GM12878 (cell line): ENCODE measurements around the gene ZNF200. TPM values are rescaled to one million over a fixed set of nuclear protein-coding genes. Genes with fewer than 3 reads are reported as not detected.
"Not testable (repeated sequence)": the region's sequence is repeated elsewhere in the genome, so short reads cannot be mapped to it uniquely, and the experiment has no call there.

Experiments used
- ATAC-seq: fragments of 200-7000 bp; cut with Tn5 transposase; 3 replicates; pipeline ENCODE4 v1.9.1; 2020; ENCODE audit warnings: mild to moderate bottlenecking, moderate library complexity
- BruUV-seq: library from RNA; stranded (reverse); fragments of 400-500 nt; replicated peaks from 2 replicates; lab custom pipeline; 2021; lab: Mats Ljungman, UMichigan
- CTCF ChIA-PET: fragments of 300-600 bp; sonication (Branson Sonifier 250); formaldehyde crosslinking; extraction: SDS; loops from one replicate; lab custom pipeline; 2021; ENCODE audit warnings: inconsistent platforms; lab: Yijun Ruan, JAX
- POLR2A ChIA-PET: fragments of 350-600 bp; formaldehyde crosslinking; extraction: SDS; loops from one replicate; lab custom pipeline; 2021; ENCODE audit warnings: inconsistent platforms; lab: Charles Lee
- RAD21 ChIA-PET: fragments of 300-600 bp; sonication (Branson Sonifier 250); formaldehyde crosslinking; loops from one replicate; lab custom pipeline; 2023; ENCODE audit warnings: antibody characterized with exemption; ENCODE audit not compliant: unreplicated experiment; lab: Charles Lee
- SMC1A ChIA-PET: fragments of 300-600 bp; sonication (Branson Sonifier 250); formaldehyde crosslinking; loops from one replicate; lab custom pipeline; 2023; ENCODE audit not compliant: unreplicated experiment, uncharacterized antibody; lab: Charles Lee
- DNase-seq: peaks from one replicate; pipeline ENCODE4 v3.0.0-alpha.2; 2011; ENCODE audit warnings: low read depth, low spot score
- FAIRE-seq: peaks from 3 replicates; lab custom pipeline; 2011; peaks lifted over from hg19 to GRCh38; lab: Jason Lieb, UNC
- H2AFZ ChIP-seq: 2 replicates; pipeline ENCODE4 v1.6.0; 2011; ENCODE audit warnings: low read depth, low read length, control low read depth; ENCODE audit not compliant: control insufficient read depth
- H3K27ac ChIP-seq: 2 replicates; pipeline ENCODE4 v1.5.1; 2011; ENCODE audit warnings: control low read depth; ENCODE audit not compliant: control insufficient read depth, insufficient read depth
- H3K27me3 ChIP-seq, 2 experiments: replicated peaks in 1 of 2; 2 replicates each; pipeline versions ENCODE4 v1.6.0 to v1.6.1; 2011; ENCODE audit warnings: low read length in 1 of 2; ENCODE audit not compliant: control insufficient read depth in 2 of 2, insufficient read depth in 2 of 2
- H3K36me3 ChIP-seq, 2 experiments: 2 replicates each; pipeline ENCODE4 v1.5.1; 2011; ENCODE audit warnings: low read length in 1 of 2; ENCODE audit not compliant: control insufficient read depth in 2 of 2, insufficient read depth in 2 of 2
- H3K4me1 ChIP-seq: 2 replicates; pipeline ENCODE4 v1.6.1; 2011; ENCODE audit warnings: mild to moderate bottlenecking, low read length, moderate library complexity, mixed read lengths; ENCODE audit not compliant: control insufficient read depth, insufficient read depth
- H3K4me2 ChIP-seq: 2 replicates; pipeline ENCODE4 v1.6.0; 2011; ENCODE audit warnings: control low read depth; ENCODE audit not compliant: control insufficient read depth, insufficient read depth
- H3K4me3 ChIP-seq: fragments of 200-600 bp; sonication (generic); 2 replicates; pipeline ENCODE4 v1.5.1; 2016
- H3K79me2 ChIP-seq: 2 replicates; pipeline ENCODE4 v1.6.0; 2011; ENCODE audit warnings: low read length; ENCODE audit not compliant: control insufficient read depth, insufficient read depth
- H3K9ac ChIP-seq: 2 replicates; pipeline ENCODE4 v1.8.0; 2011; ENCODE audit warnings: low read length, control low read depth, mixed read lengths; ENCODE audit not compliant: control insufficient read depth, insufficient read depth
- H3K9me3 ChIP-seq: replicated peaks from 3 replicates; pipeline ENCODE4 v1.5.1; 2011; ENCODE audit warnings: mild to moderate bottlenecking, low read length; ENCODE audit not compliant: control insufficient read depth, insufficient read depth
- H4K20me1 ChIP-seq: 2 replicates; pipeline ENCODE4 v1.6.0; 2011; ENCODE audit not compliant: control insufficient read depth, insufficient read depth
- BCL11A ChIP-seq: IDR thresholded peaks from 2 replicates; pipeline ENCODE4 v1.6.1; 2011; ENCODE audit warnings: low read depth, low read length
- EP300 ChIP-seq, 2 experiments: fragments of 150-350 bp in 1 of 2; IDR thresholded peaks; 2 replicates each; pipeline ENCODE4 v1.6.1; 2011 to 2012; ENCODE audit warnings: low read depth in 2 of 2, low read length in 2 of 2, borderline replicate concordance in 1 of 2, improper control_type of control experiment in 1 of 2, inconsistent platforms in 1 of 2; ENCODE audit not compliant: control insufficient read depth in 1 of 2
- FOXK2 ChIP-seq: fragments of 450-650 bp; IDR thresholded peaks from 2 replicates; pipeline ENCODE4 v1.6.1; 2017; ENCODE audit warnings: mild to moderate bottlenecking, moderate library complexity
- LARP7 ChIP-seq: fragments of 450-650 bp; IDR thresholded peaks from 2 replicates; pipeline ENCODE4 v1.6.1; 2017; ENCODE audit warnings: mild to moderate bottlenecking
- SMC3 ChIP-seq: IDR thresholded peaks from 2 replicates; pipeline ENCODE4 v1.6.1; 2011; ENCODE audit warnings: low read length, improper control_type of control experiment, borderline replicate concordance
- SUPT20H ChIP-seq: IDR thresholded peaks from 2 replicates; pipeline ENCODE4 v1.6.1; 2011; ENCODE audit warnings: low read depth, mild to moderate bottlenecking, low read length, moderate library complexity, borderline replicate concordance; ENCODE audit not compliant: control insufficient read depth
- TBL1XR1 ChIP-seq: IDR thresholded peaks from 2 replicates; pipeline ENCODE4 v1.6.1; 2012; ENCODE audit warnings: low read depth, low read length, improper control_type of control experiment
- ZNF622 ChIP-seq: fragments of 450-650 bp; IDR thresholded peaks from 2 replicates; pipeline ENCODE4 v1.6.1; 2017; ENCODE audit warnings: mild to moderate bottlenecking, inconsistent platforms
- ZSCAN29 ChIP-seq: fragments of 450-650 bp; IDR thresholded peaks from 2 replicates; pipeline ENCODE4 v1.6.1; 2017; ENCODE audit warnings: mild to moderate bottlenecking, moderate library complexity
- WGBS: methylation state at CpG from one replicate; pipeline ENCODE4 v1.1.6; 2016; ENCODE audit warnings: low lambda C conversion rate; ENCODE audit not compliant: insufficient replicate concordance, insufficient coverage; ENCODE audit errors: missing lambda C conversion rate; 5-methylcytosine and 5-hydroxymethylcytosine counted together
- in situ Hi-C: fragments of 300-500 bp; cut with MboI; formaldehyde crosslinking; loops from 9 replicates; pipeline ENCODE4 v1.14.3; 2018; ENCODE audit warnings: mixed read lengths
- intact Hi-C: fragments of 100-400 bp; cut with micrococcal nuclease; formaldehyde crosslinking; loops from one replicate; pipeline ENCODE4 v1.14.2; 2022; ENCODE audit not compliant: unreplicated experiment
- polyA plus RNA-seq, 11 experiments: library from polyadenylated mRNA; depleted of rRNA in 4 of 11; unstranded in 6 of 11; stranded (reverse) in 5 of 11; fragments of >200 nt; fragmentation: Nextera tagmentation in 4 of 11; fragmentation: Illumina TruSeq in 1 of 11; extraction: Ambion mirVana in 4 of 11; extraction: Trizol in 1 of 11; gene quantifications; 1 replicate in 1 of 11; 2 replicates in 10 of 11; pipeline versions ENCODE4 v1.2.1 to v1.2.3, GENCODE V29; 2011 to 2016; ENCODE audit warnings: inconsistent platforms in 2 of 11, missing spikeins in 2 of 11, low read depth in 1 of 11
- total RNA-seq, 4 experiments: library from RNA; depleted of rRNA in 3 of 4; stranded (reverse); fragments of >200 nt in 3 of 4; fragmentation: Illumina TruSeq in 1 of 4; extraction: Trizol in 1 of 4; gene quantifications; 2 replicates each; pipeline versions ENCODE4 v1.2.1 to v1.2.3, GENCODE V29; 2013 to 2021
- TF ChIP-seq, protein P1 (sequence below): IDR thresholded peaks from 2 replicates; pipeline ENCODE4 v1.6.1; 2011; ENCODE audit warnings: low read depth, mild to moderate bottlenecking, low read length, moderate library complexity, borderline replicate concordance; ENCODE audit errors: extremely low read depth
- TF ChIP-seq, protein P2 (sequence below): fragments of 450-650 bp; formaldehyde crosslinking; IDR thresholded peaks from 2 replicates; pipeline ENCODE4 v1.4.0; 2020; ENCODE audit warnings: mild to moderate bottlenecking, moderate library complexity

The ZNF200 gene
- total and polyA plus RNA-seq, 10 of the 15 experiments (the other 5 are each of a cell fraction or from before 2014, with no cell fraction given) = 4.0 to 13.9 (median 9.6) TPM

DNA sequence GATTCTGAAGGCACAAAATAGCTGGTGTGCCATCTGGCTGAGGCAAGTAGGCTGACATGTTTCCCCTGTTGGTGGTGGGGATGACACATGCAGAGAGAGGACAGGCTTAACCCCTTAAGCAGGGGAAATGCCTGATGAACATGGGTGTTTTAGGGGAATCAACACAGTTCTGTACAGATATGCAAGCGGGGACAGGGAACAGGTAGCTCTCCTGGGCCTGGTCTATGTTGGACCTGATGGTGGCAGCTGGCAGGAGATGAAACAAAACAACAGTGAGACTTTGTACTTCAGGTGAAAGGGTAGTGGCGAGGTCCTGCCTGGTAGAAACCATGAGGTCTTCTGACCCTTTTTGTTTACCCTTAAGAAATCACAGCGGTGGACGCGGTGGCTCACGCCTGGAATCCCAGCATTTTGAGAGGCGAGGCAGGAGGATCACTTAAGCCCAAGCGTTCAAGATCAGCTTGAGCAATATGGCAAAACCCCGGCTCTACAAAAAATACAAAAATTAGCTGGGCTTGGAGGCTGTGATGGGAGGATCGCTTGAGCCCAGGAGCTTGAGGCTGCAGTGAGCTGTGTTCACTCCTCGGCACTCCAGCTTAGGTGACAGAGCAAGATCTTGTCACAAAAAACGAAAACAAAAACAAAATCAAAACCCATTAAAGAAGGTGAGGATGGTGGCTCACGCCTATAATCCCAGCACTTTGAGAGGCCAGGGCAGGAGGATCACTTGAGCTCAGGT lies 36.5 kb downstream of the ZNF200 start:
- no peak for FAIRE-seq
- H3K27ac ChIP-seq = no peak overlapping the region
- intact Hi-C loops (no loop called here), in situ Hi-C loops (no loop called here)
- POLR2A ChIA-PET = interaction anchor here (0.5 kb wide), 1 partner anchor 15 kb away, joined by 3 read pairs; no protein-coding TSS in a partner anchor
- no peak overlapping the region for H3K9ac ChIP-seq
- H3K9me3 ChIP-seq = no peaks in the 10 kb centered on the region
- WGBS = 57% methylated on average over 13 of the region's 13 CpGs
- H3K4me3 ChIP-seq = no peak overlapping the region
- H3K4me2 ChIP-seq = no peak overlapping the region
- no peaks in the 10 kb centered on the region for H3K4me1 ChIP-seq
- RAD21 ChIA-PET = no interaction called here
- no peak for TF ChIP-seq BCL11A
- no peak for TF ChIP-seq FOXK2
- TF ChIP-seq, protein P1, sequence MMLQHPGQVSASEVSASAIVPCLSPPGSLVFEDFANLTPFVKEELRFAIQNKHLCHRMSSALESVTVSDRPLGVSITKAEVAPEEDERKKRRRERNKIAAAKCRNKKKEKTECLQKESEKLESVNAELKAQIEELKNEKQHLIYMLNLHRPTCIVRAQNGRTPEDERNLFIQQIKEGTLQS = no peak
- TF ChIP-seq, protein P2, sequence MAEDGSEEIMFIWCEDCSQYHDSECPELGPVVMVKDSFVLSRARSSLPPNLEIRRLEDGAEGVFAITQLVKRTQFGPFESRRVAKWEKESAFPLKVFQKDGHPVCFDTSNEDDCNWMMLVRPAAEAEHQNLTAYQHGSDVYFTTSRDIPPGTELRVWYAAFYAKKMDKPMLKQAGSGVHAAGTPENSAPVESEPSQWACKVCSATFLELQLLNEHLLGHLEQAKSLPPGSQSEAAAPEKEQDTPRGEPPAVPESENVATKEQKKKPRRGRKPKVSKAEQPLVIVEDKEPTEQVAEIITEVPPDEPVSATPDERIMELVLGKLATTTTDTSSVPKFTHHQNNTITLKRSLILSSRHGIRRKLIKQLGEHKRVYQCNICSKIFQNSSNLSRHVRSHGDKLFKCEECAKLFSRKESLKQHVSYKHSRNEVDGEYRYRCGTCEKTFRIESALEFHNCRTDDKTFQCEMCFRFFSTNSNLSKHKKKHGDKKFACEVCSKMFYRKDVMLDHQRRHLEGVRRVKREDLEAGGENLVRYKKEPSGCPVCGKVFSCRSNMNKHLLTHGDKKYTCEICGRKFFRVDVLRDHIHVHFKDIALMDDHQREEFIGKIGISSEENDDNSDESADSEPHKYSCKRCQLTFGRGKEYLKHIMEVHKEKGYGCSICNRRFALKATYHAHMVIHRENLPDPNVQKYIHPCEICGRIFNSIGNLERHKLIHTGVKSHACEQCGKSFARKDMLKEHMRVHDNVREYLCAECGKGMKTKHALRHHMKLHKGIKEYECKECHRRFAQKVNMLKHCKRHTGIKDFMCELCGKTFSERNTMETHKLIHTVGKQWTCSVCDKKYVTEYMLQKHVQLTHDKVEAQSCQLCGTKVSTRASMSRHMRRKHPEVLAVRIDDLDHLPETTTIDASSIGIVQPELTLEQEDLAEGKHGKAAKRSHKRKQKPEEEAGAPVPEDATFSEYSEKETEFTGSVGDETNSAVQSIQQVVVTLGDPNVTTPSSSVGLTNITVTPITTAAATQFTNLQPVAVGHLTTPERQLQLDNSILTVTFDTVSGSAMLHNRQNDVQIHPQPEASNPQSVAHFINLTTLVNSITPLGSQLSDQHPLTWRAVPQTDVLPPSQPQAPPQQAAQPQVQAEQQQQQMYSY (CRISPR knock-in tag) = no peak
- TF ChIP-seq TBL1XR1 = no peak
- TF ChIP-seq SMC3 = no peak
- TF ChIP-seq ZSCAN29 = no peak
- no peak for TF ChIP-seq LARP7
- TF ChIP-seq ZNF622 = no peak
- TF ChIP-seq EP300 (IDR thresholded peaks at IDR 0.05; ENCODE audit: borderline replicate concordance in 1 of 2, control insufficient read depth in 1 of 2, low read depth in 2 of 2, low read length in 2 of 2) = no peak
- no peak for TF ChIP-seq SUPT20H
- no peaks in the 10 kb centered on the region for H3K27me3 ChIP-seq
- CTCF ChIA-PET = interaction anchor here (1.0 kb wide), 1 partner anchor 11 kb away, joined by 3 read pairs; no protein-coding TSS in a partner anchor
- no peaks in the 10 kb centered on the region for H4K20me1 ChIP-seq
- DNase-seq = no peak
- no peak for ATAC-seq
- H3K36me3 ChIP-seq = no peaks in the 10 kb centered on the region
- SMC1A ChIA-PET = no interaction called here
- H2AFZ ChIP-seq = no peak overlapping the region
- no TSS peak for BruUV-seq
- H3K79me2 ChIP-seq = no peaks in the 10 kb centered on the region

DNA sequence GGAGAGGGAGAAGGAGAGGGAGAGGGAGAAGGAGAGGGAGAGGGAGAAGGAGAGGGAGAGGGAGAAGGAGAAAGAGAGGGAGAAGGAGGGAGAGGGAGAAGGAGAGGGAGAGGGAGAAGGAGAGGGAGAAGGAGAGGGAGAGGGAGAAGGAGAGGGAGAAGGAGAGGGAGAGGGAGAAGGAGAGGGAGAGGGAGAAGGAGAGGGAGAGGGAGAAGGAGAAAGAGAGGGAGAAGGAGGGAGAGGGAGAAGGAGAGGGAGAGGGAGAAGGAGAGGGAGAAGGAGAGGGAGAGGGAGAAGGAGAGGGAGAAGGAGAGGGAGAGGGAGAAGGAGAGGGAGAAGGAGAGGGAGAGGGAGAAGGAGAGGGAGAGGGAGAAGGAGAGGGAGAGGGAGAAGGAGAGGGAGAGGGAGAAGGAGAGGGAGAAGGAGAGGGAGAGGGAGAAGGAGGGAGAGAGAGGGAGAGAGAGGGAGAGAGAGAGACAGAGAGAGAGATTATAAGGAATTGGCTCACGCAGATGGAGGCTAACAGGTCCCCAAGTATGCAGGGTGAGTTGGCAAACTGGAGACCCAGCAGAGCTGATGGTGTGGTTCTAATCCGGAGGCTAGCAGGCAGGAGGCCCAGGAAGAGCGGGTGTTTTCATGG lies 37.1 kb downstream of the ZNF200 start:
- H3K27ac ChIP-seq, CTCF ChIA-PET, ATAC-seq, H3K4me2 ChIP-seq, H3K9ac ChIP-seq, intact Hi-C loops, in situ Hi-C loops, H3K9me3 ChIP-seq, FAIRE-seq, H3K4me1 ChIP-seq, SMC1A ChIA-PET, H3K79me2 ChIP-seq, H2AFZ ChIP-seq, H3K4me3 ChIP-seq, DNase-seq, BruUV-seq, RAD21 ChIA-PET, H3K27me3 ChIP-seq, H4K20me1 ChIP-seq, H3K36me3 ChIP-seq: not testable (repeated sequence)
- 75% methylated on average over 3 of the region's 3 CpGs for WGBS
- POLR2A ChIA-PET = interaction anchor here (0.5 kb wide), 1 partner anchor 15 kb away, joined by 3 read pairs; no protein-coding TSS in a partner anchor
